Measurements from ENCODE around the gene EMD. TPM values are rescaled to one million over a fixed set of nuclear protein-coding genes. Genes with fewer than 3 reads are reported as not detected.

Gene EMD
- total RNA-seq, 1 experiment from 2014 or later = 107 TPM

DNA sequence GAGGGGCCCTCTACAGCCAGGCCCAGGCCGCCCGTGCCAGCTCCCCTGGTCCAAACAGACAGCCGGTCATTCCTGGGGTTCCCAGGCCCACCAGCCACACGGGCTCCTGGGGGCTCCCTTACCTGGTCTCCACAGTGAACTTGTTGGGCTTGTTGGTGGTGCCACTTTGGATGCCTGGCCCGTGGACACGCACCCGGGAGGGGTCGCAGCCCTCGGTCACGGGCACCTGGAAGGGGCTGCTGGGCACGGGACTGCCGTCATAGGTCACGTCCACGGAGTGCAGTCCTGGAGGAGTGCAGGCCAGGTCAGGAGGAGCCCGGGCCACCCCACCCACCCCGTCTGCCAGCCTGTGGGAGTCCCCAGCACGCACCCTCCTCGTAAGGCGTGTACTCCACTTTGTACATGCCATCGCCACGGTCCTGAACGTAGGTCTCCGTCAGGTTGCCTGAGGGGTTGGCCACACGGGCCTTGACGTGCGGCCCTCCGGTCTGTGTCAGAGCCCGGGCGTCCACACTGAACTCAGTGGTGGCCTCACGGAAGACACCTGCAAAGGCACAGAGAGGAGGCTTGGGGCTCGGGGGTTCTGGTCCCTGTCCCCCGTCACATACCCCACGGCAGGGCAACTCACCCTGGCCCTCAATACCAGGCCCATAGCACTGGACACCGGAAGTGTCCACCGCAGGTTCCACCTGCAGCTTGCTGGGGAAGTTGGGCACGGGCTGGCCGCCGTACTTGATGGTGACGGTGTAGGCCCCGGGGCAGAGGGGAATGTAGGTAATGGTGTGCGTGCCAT is 19.5 kb upstream of the EMD start:
- Mint-ChIP-seq H3K36me3 (ENCODE audit: insufficient read depth, unreplicated experiment) (peaks cover 78% of the 10 kb centered on the region), H3K4me1 (ENCODE audit: insufficient read depth, unreplicated experiment) (peaks cover 5% of the 10 kb centered on the region), H3K27me3 (ENCODE audit: insufficient read depth, unreplicated experiment) (no peaks in the 10 kb centered on the region), H3K27ac (ENCODE audit: low read depth, unreplicated experiment) (no peak overlapping the region), H3K4me3 (ENCODE audit: unreplicated experiment) (no peak overlapping the region), H3K9me3 (ENCODE audit: unreplicated experiment) (no peaks in the 10 kb centered on the region)
- POLR2A ChIA-PET = no interaction called here
- DNase-seq (ENCODE audit: unreplicated experiment) = no peak
- BruUV-seq (replicated peaks) = TSS peak; percentile 43
- intact Hi-C loops (cut with micrococcal nuclease) = no loop called here
- CTCF ChIA-PET = no interaction called here
- TF ChIP-seq, protein P1, sequence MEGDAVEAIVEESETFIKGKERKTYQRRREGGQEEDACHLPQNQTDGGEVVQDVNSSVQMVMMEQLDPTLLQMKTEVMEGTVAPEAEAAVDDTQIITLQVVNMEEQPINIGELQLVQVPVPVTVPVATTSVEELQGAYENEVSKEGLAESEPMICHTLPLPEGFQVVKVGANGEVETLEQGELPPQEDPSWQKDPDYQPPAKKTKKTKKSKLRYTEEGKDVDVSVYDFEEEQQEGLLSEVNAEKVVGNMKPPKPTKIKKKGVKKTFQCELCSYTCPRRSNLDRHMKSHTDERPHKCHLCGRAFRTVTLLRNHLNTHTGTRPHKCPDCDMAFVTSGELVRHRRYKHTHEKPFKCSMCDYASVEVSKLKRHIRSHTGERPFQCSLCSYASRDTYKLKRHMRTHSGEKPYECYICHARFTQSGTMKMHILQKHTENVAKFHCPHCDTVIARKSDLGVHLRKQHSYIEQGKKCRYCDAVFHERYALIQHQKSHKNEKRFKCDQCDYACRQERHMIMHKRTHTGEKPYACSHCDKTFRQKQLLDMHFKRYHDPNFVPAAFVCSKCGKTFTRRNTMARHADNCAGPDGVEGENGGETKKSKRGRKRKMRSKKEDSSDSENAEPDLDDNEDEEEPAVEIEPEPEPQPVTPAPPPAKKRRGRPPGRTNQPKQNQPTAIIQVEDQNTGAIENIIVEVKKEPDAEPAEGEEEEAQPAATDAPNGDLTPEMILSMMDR (IDR thresholded peaks at IDR 0.05; ENCODE audit: unreplicated experiment) = no peak

DNA sequence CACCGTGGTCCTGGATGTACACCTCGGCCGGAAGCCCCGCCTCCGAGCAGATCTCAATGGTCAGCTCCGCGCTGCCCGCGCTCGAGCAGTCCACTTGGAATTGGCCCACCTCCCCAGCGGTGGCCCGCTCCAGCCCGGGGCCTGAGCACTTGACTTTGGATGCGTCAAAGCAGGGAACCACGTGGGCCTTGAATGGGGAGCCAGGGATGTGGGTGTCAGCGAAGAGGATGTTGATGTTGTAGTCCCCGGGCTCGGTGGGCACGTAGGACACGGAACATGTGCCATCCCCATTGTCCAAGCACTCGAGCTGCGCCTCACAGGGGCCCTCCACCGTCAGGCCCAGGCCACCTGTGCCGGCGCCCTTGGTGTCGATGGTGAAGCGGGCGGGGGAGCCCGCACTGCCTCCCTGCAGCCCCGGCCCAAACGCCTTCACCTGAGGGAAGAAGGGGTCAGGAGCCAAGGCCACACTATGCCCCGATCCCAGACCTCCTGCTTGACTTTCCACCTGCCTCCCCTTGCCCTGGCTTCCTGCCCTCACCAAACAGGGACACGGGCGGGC is 18.9 kb upstream of the EMD start:
- Mint-ChIP-seq H3K4me1 (ENCODE audit: insufficient read depth, unreplicated experiment) (peaks cover 5% of the 10 kb centered on the region), H3K9me3 (ENCODE audit: unreplicated experiment) (no peaks in the 10 kb centered on the region), H3K27me3 (ENCODE audit: insufficient read depth, unreplicated experiment) (no peaks in the 10 kb centered on the region), H3K36me3 (ENCODE audit: insufficient read depth, unreplicated experiment) (peaks cover 76% of the 10 kb centered on the region), H3K4me3 (ENCODE audit: unreplicated experiment) (no peak overlapping the region), H3K27ac (ENCODE audit: low read depth, unreplicated experiment) (no peak overlapping the region)
- CTCF ChIA-PET = no interaction called here
- POLR2A ChIA-PET = no interaction called here
- intact Hi-C loops (cut with micrococcal nuclease) = no loop called here
- DNase-seq (ENCODE audit: unreplicated experiment) = no peak
- TF ChIP-seq, protein P1 (IDR thresholded peaks at IDR 0.05; ENCODE audit: unreplicated experiment) = no peak
- no TSS peak for BruUV-seq (replicated peaks)

DNA sequence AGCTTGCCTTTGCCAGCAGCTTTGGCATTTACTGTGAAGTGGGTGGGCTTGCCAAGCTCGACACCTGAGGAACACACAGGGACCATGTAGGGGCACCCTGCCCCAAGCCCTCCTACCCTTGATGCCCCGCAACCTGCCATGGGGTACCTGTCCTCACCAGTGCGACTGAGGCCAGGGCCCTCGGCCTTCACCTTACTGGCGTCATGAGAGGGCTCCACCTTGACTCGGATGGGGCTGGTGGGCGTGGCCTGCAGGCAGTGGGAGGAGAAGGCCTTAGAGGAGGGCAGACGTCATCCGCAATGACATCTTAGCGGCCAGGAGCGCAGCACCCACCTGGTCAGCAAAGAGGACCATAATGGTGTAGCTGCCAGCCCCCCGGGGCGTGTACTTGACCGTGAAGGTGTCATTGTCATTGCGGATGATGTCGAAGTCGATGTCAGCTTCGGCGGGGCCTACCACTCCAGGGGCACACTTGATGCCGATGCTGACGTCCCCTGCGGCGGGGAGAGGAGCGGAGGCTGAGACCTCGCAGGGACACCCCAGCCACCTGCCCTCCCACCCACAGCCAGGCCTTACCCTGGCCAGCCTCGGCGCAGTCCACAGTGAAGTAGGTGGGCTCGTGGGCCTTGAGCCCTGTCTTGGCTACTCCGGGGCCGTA is 16.9 kb upstream of the EMD start:
- Mint-ChIP-seq H3K36me3 (ENCODE audit: insufficient read depth, unreplicated experiment) (peaks cover 80% of the 10 kb centered on the region), H3K27ac (ENCODE audit: low read depth, unreplicated experiment) (no peak overlapping the region), H3K4me3 (ENCODE audit: unreplicated experiment) (no peak overlapping the region), H3K9me3 (ENCODE audit: unreplicated experiment) (no peaks in the 10 kb centered on the region), H3K4me1 (ENCODE audit: insufficient read depth, unreplicated experiment) (peaks cover 5% of the 10 kb centered on the region), H3K27me3 (ENCODE audit: insufficient read depth, unreplicated experiment) (no peaks in the 10 kb centered on the region)
- ChIA-PET POLR2A (no interaction called here), CTCF (no interaction called here)
- intact Hi-C loops (cut with micrococcal nuclease) = no loop called here
- no peak for DNase-seq (ENCODE audit: unreplicated experiment)
- TF ChIP-seq, protein P1 (IDR thresholded peaks at IDR 0.05; ENCODE audit: unreplicated experiment) = no peak
- BruUV-seq (replicated peaks) = no TSS peak

DNA sequence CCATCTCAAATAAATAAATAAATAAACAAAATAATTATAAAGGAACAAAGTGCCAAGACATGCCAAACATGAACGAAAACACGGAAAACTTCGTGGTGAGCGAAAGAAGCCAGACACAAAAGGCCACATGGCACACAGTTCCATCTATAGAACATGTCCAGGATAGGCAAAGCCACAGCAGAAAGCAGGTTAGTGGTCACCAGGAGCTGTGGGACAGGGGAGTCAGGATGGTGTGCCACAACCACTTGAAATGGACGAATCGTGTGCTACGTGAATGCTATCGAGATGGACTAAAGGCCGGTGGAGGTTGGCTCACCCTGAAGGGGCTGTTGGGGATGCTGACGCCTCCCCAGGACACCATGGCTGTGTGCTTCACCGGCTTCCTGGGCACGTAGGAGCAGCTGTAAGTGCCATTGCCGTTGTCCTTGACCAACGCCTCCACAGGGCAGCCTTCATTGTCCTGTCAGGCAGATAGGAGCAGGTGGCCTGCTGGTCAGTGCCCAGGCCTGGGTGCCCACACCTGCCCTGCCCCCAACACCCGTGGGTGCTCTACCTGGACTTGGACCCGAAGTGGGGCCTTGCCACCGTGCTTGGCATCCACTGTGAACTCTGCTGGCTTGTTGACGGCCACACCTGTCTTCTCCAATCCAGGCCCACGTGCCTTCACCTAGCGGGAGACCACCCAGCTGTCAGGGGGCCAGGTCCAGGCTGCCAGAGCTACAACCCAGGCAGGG is 15.2 kb upstream of the EMD start:
- Mint-ChIP-seq H3K9me3 (ENCODE audit: unreplicated experiment) (no peaks in the 10 kb centered on the region), H3K27ac (ENCODE audit: low read depth, unreplicated experiment) (no peak overlapping the region), H3K4me1 (ENCODE audit: insufficient read depth, unreplicated experiment) (peaks cover 9% of the 10 kb centered on the region), H3K36me3 (ENCODE audit: insufficient read depth, unreplicated experiment) (peaks cover 78% of the 10 kb centered on the region), H3K4me3 (ENCODE audit: unreplicated experiment) (no peak overlapping the region), H3K27me3 (ENCODE audit: insufficient read depth, unreplicated experiment) (no peaks in the 10 kb centered on the region)
- BruUV-seq (replicated peaks) = no TSS peak
- intact Hi-C loops (cut with micrococcal nuclease) = no loop called here
- no peak for DNase-seq (ENCODE audit: unreplicated experiment)
- ChIA-PET POLR2A (no interaction called here), CTCF (no interaction called here)
- TF ChIP-seq, protein P1 (IDR thresholded peaks at IDR 0.05; ENCODE audit: unreplicated experiment) = no peak

All from MCF 10A (cell line).